SK-N-SH (cell line): Measurements from ENCODE around the gene GATM. TPM values are rescaled to one million over a fixed set of nuclear protein-coding genes. Genes with fewer than 3 reads are reported as not detected.

Source experiments
- CTCF ChIP-seq: fragments of 200-600 bp; sonication (generic); IDR thresholded peaks from 2 replicates; pipeline ENCODE4 v1.6.1; 2017; ENCODE audit warnings: antibody characterized with exemption, mild to moderate bottlenecking, moderate library complexity
- FOSL2 ChIP-seq: IDR thresholded peaks from 2 replicates; pipeline ENCODE4 v1.4.0; 2012; ENCODE audit warnings: low read depth, mild to moderate bottlenecking, moderate library complexity, borderline replicate concordance
- GABPA ChIP-seq: IDR thresholded peaks from 2 replicates; pipeline ENCODE4 v1.4.0; 2012; ENCODE audit warnings: low read depth, mild to moderate bottlenecking
- GATA2 ChIP-seq: sonication (generic); formaldehyde crosslinking; IDR thresholded peaks from 2 replicates; pipeline ENCODE4 v1.5.0; 2020; ENCODE audit warnings: mild to moderate bottlenecking, missing genetic modification reagents
- JUND ChIP-seq: IDR thresholded peaks from 2 replicates; pipeline ENCODE4 v1.4.0; 2012
- MAX ChIP-seq: IDR thresholded peaks from 2 replicates; pipeline ENCODE4 v1.4.0; 2012; ENCODE audit warnings: low read depth
- MEF2A ChIP-seq: IDR thresholded peaks from 2 replicates; pipeline ENCODE4 v1.4.0; 2012; ENCODE audit warnings: low read depth, borderline replicate concordance
- MXI1 ChIP-seq: IDR thresholded peaks from 2 replicates; pipeline ENCODE4 v1.6.1; 2012; ENCODE audit warnings: mild to moderate bottlenecking, low read depth, low read length, improper control_type of control experiment
- NFIC ChIP-seq: IDR thresholded peaks from 2 replicates; pipeline ENCODE4 v1.4.0; 2012; ENCODE audit warnings: borderline replicate concordance
- NRF1 ChIP-seq: IDR thresholded peaks from 2 replicates; pipeline ENCODE4 v1.6.1; 2012; ENCODE audit warnings: low read depth, mild to moderate bottlenecking, low read length
- PBX3 ChIP-seq: IDR thresholded peaks from 2 replicates; pipeline ENCODE4; 2012
- RAD21 ChIP-seq: IDR thresholded peaks from 2 replicates; pipeline ENCODE4 v1.6.1; 2012; ENCODE audit warnings: mild to moderate bottlenecking, low read length
- RCOR1 ChIP-seq: fragments of 150-350 bp; IDR thresholded peaks from 2 replicates; pipeline ENCODE4 v1.6.1; 2017; ENCODE audit warnings: antibody characterized with exemption, low read length
- RFX5 ChIP-seq: IDR thresholded peaks from 2 replicates; pipeline ENCODE4 v1.6.1; 2012; ENCODE audit warnings: mild to moderate bottlenecking, improper control_type of control experiment, low read length
- RXRA ChIP-seq: IDR thresholded peaks from 2 replicates; pipeline ENCODE4 v1.4.0; 2012; ENCODE audit warnings: low read depth, mild to moderate bottlenecking, borderline replicate concordance
- TAF1 ChIP-seq: IDR thresholded peaks from 2 replicates; pipeline ENCODE4 v1.6.1; 2012; ENCODE audit warnings: low read depth, mild to moderate bottlenecking, low read length, moderate library complexity, borderline replicate concordance
- TCF12 ChIP-seq: IDR thresholded peaks from 2 replicates; pipeline ENCODE4 v1.4.0; 2012
- USF1 ChIP-seq: IDR thresholded peaks from 2 replicates; pipeline ENCODE4 v1.4.0; 2012; ENCODE audit warnings: low read depth, borderline replicate concordance
- ZBTB33 ChIP-seq: IDR thresholded peaks from 2 replicates; pipeline ENCODE4 v1.4.0; 2012; ENCODE audit warnings: low read depth, borderline replicate concordance
- polyA plus RNA-seq, 3 experiments: library from polyadenylated mRNA; depleted of rRNA; stranded (reverse); fragments of >200 nt; gene quantifications; 2 replicates each; pipeline ENCODE4 v1.2.3, GENCODE V29; 2012

The GATM gene
- polyA plus RNA-seq, 1 of the 3 experiments (the other 2 are of a cell fraction), result 0.58 TPM

- TF ChIP-seq ZBTB33, result no peak
- TF ChIP-seq GATA2 (CRISPR knock-in tag), result no peak
- TF ChIP-seq TCF12, result no peak
- TF ChIP-seq TAF1, result peak; percentile 80; the same call in 1 of the 2 replicates
- TF ChIP-seq RCOR1, result 0 out of 2 replicates have a peak, but pooled peaks have one; percentile 7
- TF ChIP-seq NFIC, result no peak
- no peak for TF ChIP-seq MEF2A
- TF ChIP-seq MAX, result no peak; the same call in 1 of the 2 replicates
- TF ChIP-seq JUND, result no peak
- TF ChIP-seq NRF1, result peak; percentile 90
- no peak for TF ChIP-seq FOSL2
- no peak for TF ChIP-seq USF1
- TF ChIP-seq RAD21, result no peak
- TF ChIP-seq RXRA, result no peak
- TF ChIP-seq MXI1, result peak; percentile 63; the same call in 1 of the 2 replicates
- peak; percentile 99 for TF ChIP-seq PBX3
- no peak; the same call in 1 of the 2 replicates for TF ChIP-seq CTCF
- no peak for TF ChIP-seq RFX5
- TF ChIP-seq GABPA, result peak; percentile 86
These were observed 24.0 kb upstream of the GATM start (continued) for GRCh38 chr15:45402162-45402954.
